Natural killer cell (primary cell): ENCODE results near the gene RIC8B. TPM values are rescaled to one million over a fixed set of nuclear protein-coding genes. Genes with fewer than 3 reads are reported as not detected.

Source experiments
- ATAC-seq, 3 donors: fragments of 150-1000 bp in 2 of 3; fragments of 200-7000 bp in 1 of 3; cut with Tn5 transposase; 1 replicate in 1 of 3; 2 replicates in 2 of 3; pipeline ENCODE4 v1.10.0; 2021; ENCODE audit warnings: mild to moderate bottlenecking in 2 of 3, moderate library complexity in 2 of 3
- DNase-seq, 2 donors: peaks; one replicate each; pipeline versions ENCODE4 v3.0.0 to v3.0.0-alpha.2; 2013 to 2021; ENCODE audit warnings: mixed read lengths in 1 of 2
- H3K27ac ChIP-seq: one replicate; pipeline ENCODE4 v1.5.1; 2013; ENCODE audit warnings: mild to moderate bottlenecking, low read length
- H3K27me3 ChIP-seq: one replicate; pipeline ENCODE4 v1.6.1; 2013; ENCODE audit warnings: low read length; ENCODE audit not compliant: control insufficient read depth, insufficient read depth
- H3K36me3 ChIP-seq: one replicate; pipeline ENCODE4 v1.6.1; 2013; ENCODE audit warnings: low read length; ENCODE audit not compliant: control insufficient read depth, insufficient read depth
- H3K4me1 ChIP-seq: one replicate; pipeline ENCODE4 v1.6.1; 2013; ENCODE audit warnings: low read length; ENCODE audit not compliant: control insufficient read depth, insufficient read depth
- H3K4me3 ChIP-seq: one replicate; pipeline ENCODE4 v1.5.1; 2013; ENCODE audit warnings: low read length
- H3K9me3 ChIP-seq: one replicate; pipeline ENCODE4 v1.6.1; 2013; ENCODE audit warnings: low read length; ENCODE audit not compliant: control insufficient read depth, insufficient read depth
- H3K27ac Mint-ChIP-seq, 2 donors: one replicate each; pipeline ENCODE4 v1.8.0; 2022; ENCODE audit warnings: mild to moderate bottlenecking in 2 of 2, mixed read lengths in 2 of 2, moderate library complexity in 1 of 2
- H3K27me3 Mint-ChIP-seq, 2 donors: one replicate each; pipeline ENCODE4 v1.8.0; 2022; ENCODE audit warnings: low read depth in 2 of 2, mixed read lengths in 2 of 2
- H3K36me3 Mint-ChIP-seq: one replicate; pipeline ENCODE4 v1.8.0; 2022; ENCODE audit warnings: mixed read lengths
- H3K4me1 Mint-ChIP-seq, 2 donors: one replicate each; pipeline ENCODE4 v1.8.0; 2022; ENCODE audit warnings: mixed read lengths in 2 of 2
- H3K4me3 Mint-ChIP-seq: one replicate; pipeline ENCODE4 v1.8.0; 2022; ENCODE audit warnings: mild to moderate bottlenecking, moderate library complexity, mixed read lengths
- H3K9me3 Mint-ChIP-seq, 2 donors: one replicate each; pipeline ENCODE4 v1.8.0; 2022; ENCODE audit warnings: mixed read lengths in 2 of 2
- CTCF ChIP-seq: fragments of 200-600 bp; IDR thresholded peaks from one replicate; pipeline ENCODE4 v1.8.0; 2022; ENCODE audit warnings: antibody characterized with exemption
- WGBS: methylation state at CpG from one replicate; pipeline ENCODE4 v1.1.7; 2013; ENCODE audit warnings: missing lambda C conversion rate; ENCODE audit not compliant: insufficient coverage; 5-methylcytosine and 5-hydroxymethylcytosine counted together
- intact Hi-C: fragments of 100-400 bp; cut with micrococcal nuclease; formaldehyde crosslinking; loops from one replicate; pipeline ENCODE4 v1.14.2; 2022
- total RNA-seq, 4 donors: library from RNA; stranded (reverse); fragments of 120-200 nt in 1 of 4; gene quantifications; one replicate each; pipeline versions ENCODE4 v1.2.3 to v1.2.4, GENCODE V29; 2013 to 2022

RIC8B gene
- total RNA-seq, 3 donors from 2014 or later (not counting 1 experiment from before 2014, with no cell fraction given): 12.1 to 21.3 (median 15.5) TPM

- no peak overlapping the region for H3K4me3 Mint-ChIP-seq
- Histone ChIP-seq H3K27me3 (no peaks in the 10 kb centered on the region), H3K4me3 (no peak overlapping the region), H3K9me3 (no peaks in the 10 kb centered on the region), H3K36me3 (no peaks in the 10 kb centered on the region), H3K4me1 (peaks cover 16% of the 10 kb centered on the region), H3K27ac (no peak overlapping the region)
- WGBS: 96% methylated on average over 10 of the region's 10 CpGs
- intact Hi-C loops: no loop called here
- no peaks in the 10 kb centered on the region for H3K36me3 Mint-ChIP-seq
- no peak for DNase-seq
- H3K4me1 Mint-ChIP-seq: peaks cover 25 to 30% of the 10 kb centered on the region in 2 donors
- ATAC-seq: no peak
- no peak for TF ChIP-seq CTCF
- no peak overlapping the region for H3K27ac Mint-ChIP-seq
- H3K27me3 Mint-ChIP-seq: peaks cover 0 to 6% of the 10 kb centered on the region in 2 donors
- no peaks in the 10 kb centered on the region for H3K9me3 Mint-ChIP-seq
Observed at GRCh38 chr12:106913456-106913855, 139.0 kb downstream of the RIC8B start.

- TF ChIP-seq CTCF: no peak
- Histone ChIP-seq H3K36me3 (no peaks in the 10 kb centered on the region), H3K27ac (peak overlapping the region; percentile 9), H3K4me3 (no peak overlapping the region), H3K27me3 (peaks cover 5% of the 10 kb centered on the region), H3K4me1 (peaks cover 15% of the 10 kb centered on the region), H3K9me3 (no peaks in the 10 kb centered on the region)
- intact Hi-C loops: no loop called here
- peak overlapping the region in 1 of 2 donors; percentile 57 for H3K27ac Mint-ChIP-seq
- no peaks in the 10 kb centered on the region for H3K36me3 Mint-ChIP-seq
- peak overlapping the region; percentile 28 for H3K4me3 Mint-ChIP-seq
- 85% methylated on average over 2 of the region's 3 CpGs for WGBS
- DNase-seq: peak in 1 of 2 donors; percentile 32
- H3K27me3 Mint-ChIP-seq: peaks cover 6 to 11% of the 10 kb centered on the region in 2 donors
- H3K9me3 Mint-ChIP-seq: no peaks in the 10 kb centered on the region
- ATAC-seq: peak; percentile 35 to 71 (median 59)
- peaks cover 30 to 34% of the 10 kb centered on the region in 2 donors for H3K4me1 Mint-ChIP-seq
Observed at GRCh38 chr12:106914796-106915634, 140.5 kb downstream of the RIC8B start.

- Histone ChIP-seq H3K9me3 (no peaks in the 10 kb centered on the region), H3K36me3 (no peaks in the 10 kb centered on the region), H3K4me3 (no peak overlapping the region), H3K4me1 (peaks cover 8% of the 10 kb centered on the region), H3K27ac (no peak overlapping the region), H3K27me3 (peaks cover 5% of the 10 kb centered on the region)
- DNase-seq (no peak), ATAC-seq (no peak)
- no peaks in the 10 kb centered on the region for H3K9me3 Mint-ChIP-seq
- no peak overlapping the region for H3K27ac Mint-ChIP-seq
- peaks cover 6 to 11% of the 10 kb centered on the region in 2 donors for H3K27me3 Mint-ChIP-seq
- intact Hi-C loops: no loop called here
- 75% methylated on average over 3 of the region's 5 CpGs for WGBS
- H3K4me1 Mint-ChIP-seq: peaks cover 24 to 28% of the 10 kb centered on the region in 2 donors
- TF ChIP-seq CTCF: no peak
- H3K4me3 Mint-ChIP-seq: no peak overlapping the region
- H3K36me3 Mint-ChIP-seq: no peaks in the 10 kb centered on the region
Observed at GRCh38 chr12:106915635-106916026, 141.1 kb downstream of the RIC8B start.
